Panc1 (cell line): Measurements from ENCODE around the gene AGAP1. TPM values are rescaled to one million over a fixed set of nuclear protein-coding genes. Genes with fewer than 3 reads are reported as not detected.

ENCODE experiments used
- ATAC-seq: fragments of 200-7000 bp; cut with Tn5 transposase; 2 replicates; pipeline ENCODE4 v1.9.1; 2020; ENCODE audit warnings: mild to moderate bottlenecking, moderate library complexity
- BruUV-seq: library from RNA; stranded (reverse); fragments of 400-500 nt; replicated peaks from 2 replicates; lab custom pipeline; 2021; lab: Mats Ljungman, UMichigan
- CTCF ChIA-PET: fragments of 300-600 bp; sonication (Branson Sonifier 250); formaldehyde crosslinking; loops from one replicate; lab custom pipeline; 2022; ENCODE audit warnings: antibody characterized with exemption; lab: Charles Lee
- POLR2A ChIA-PET: fragments of 300-600 bp; sonication (Branson Sonifier 250); formaldehyde crosslinking; loops from one replicate; lab custom pipeline; 2022; ENCODE audit warnings: antibody characterized with exemption; lab: Charles Lee
- DNase-seq: peaks from one replicate; pipeline ENCODE4 v3.0.0-alpha.2; 2010; ENCODE audit warnings: low read depth, low spot score
- H3K27ac ChIP-seq: 2 replicates; pipeline ENCODE4 v1.5.1; 2011; ENCODE audit warnings: mild to moderate bottlenecking, low read length, inconsistent platforms
- H3K27me3 ChIP-seq: fragments of 200-500 bp; sonication (Bioruptor generic); 2 replicates; pipeline ENCODE4 v1.6.0; 2014; ENCODE audit warnings: low read length, inconsistent platforms; ENCODE audit not compliant: control insufficient read depth, insufficient read depth
- H3K36me3 ChIP-seq: fragments of 200-500 bp; sonication (Bioruptor generic); 2 replicates; pipeline ENCODE4 v1.5.1; 2014; ENCODE audit warnings: inconsistent platforms, mild to moderate bottlenecking, low read length, moderate library complexity; ENCODE audit not compliant: control insufficient read depth, insufficient read depth
- H3K4me1 ChIP-seq: 2 replicates; pipeline ENCODE4 v1.5.1; 2011; ENCODE audit warnings: inconsistent platforms, mild to moderate bottlenecking, low read length, moderate library complexity; ENCODE audit not compliant: control insufficient read depth, insufficient read depth
- H3K4me3 ChIP-seq, 2 experiments: 2 replicates each; pipeline ENCODE4 v1.5.1; 2011 to 2012; ENCODE audit warnings: low read depth in 2 of 2, low read length in 2 of 2, mild to moderate bottlenecking in 2 of 2, inconsistent platforms in 1 of 2, moderate library complexity in 1 of 2
- H3K9me3 ChIP-seq: fragments of 200-500 bp; sonication (Bioruptor generic); 2 replicates; pipeline ENCODE4 v1.5.1; 2014; ENCODE audit warnings: low read depth, mild to moderate bottlenecking, inconsistent platforms, low read length, moderate library complexity; ENCODE audit not compliant: control insufficient read depth, insufficient read depth
- CTCF ChIP-seq: fragments of 450-650 bp; IDR thresholded peaks from 2 replicates; pipeline ENCODE4 v1.5.1; 2017; ENCODE audit warnings: mild to moderate bottlenecking
- POLR2AphosphoS5 ChIP-seq: IDR thresholded peaks from 2 replicates; pipeline ENCODE4 v1.6.1; 2012; ENCODE audit warnings: mild to moderate bottlenecking, low read depth, low read length, moderate library complexity
- REST ChIP-seq, 2 experiments: IDR thresholded peaks; 2 replicates each; pipeline ENCODE4 v1.6.1; 2011 to 2012; ENCODE audit warnings: low read depth in 2 of 2, control low read depth in 1 of 2, low read length in 1 of 2, mild to moderate bottlenecking in 1 of 2, moderate library complexity in 1 of 2; ENCODE audit not compliant: insufficient read depth in 1 of 2
- SIN3A ChIP-seq: IDR thresholded peaks from 2 replicates; pipeline ENCODE4 v1.6.1; 2012; ENCODE audit warnings: low read depth, mild to moderate bottlenecking, low read length, moderate library complexity, borderline replicate concordance; ENCODE audit not compliant: insufficient read depth
- TCF7L2 ChIP-seq: IDR thresholded peaks from 2 replicates; pipeline ENCODE4 v1.6.1; 2011; ENCODE audit warnings: mild to moderate bottlenecking, low read depth, low read length, inconsistent platforms
- in situ Hi-C: cut with HindIII; loops from 2 replicates; pipeline ENCODE4 v1.10.0; 2016; ENCODE audit warnings: low sequenced_read_pairs, low pct_unique_long_range_greater_than_20kb
- intact Hi-C: fragments of 100-400 bp; cut with micrococcal nuclease; formaldehyde crosslinking; loops from one replicate; pipeline ENCODE4 v1.10.0; 2022; ENCODE audit not compliant: unreplicated experiment
- total RNA-seq: library from RNA; stranded (reverse); gene quantifications from one replicate; pipeline ENCODE4 v1.2.1, GENCODE V29; 2021; ENCODE audit not compliant: unreplicated experiment

AGAP1 gene
- total RNA-seq, 1 experiment from 2014 or later: 38.9 TPM

- CTCF ChIA-PET: no interaction called here
- Histone ChIP-seq H3K27ac (no peak overlapping the region), H3K27me3 (no peaks in the 10 kb centered on the region), H3K36me3 (no peaks in the 10 kb centered on the region), H3K4me1 (no peaks in the 10 kb centered on the region), H3K9me3 (no peaks in the 10 kb centered on the region), H3K4me3 (no peak overlapping the region)
- in situ Hi-C loops (no loop called here), intact Hi-C loops (no loop called here)
- DNase-seq (no peak), ATAC-seq (no peak)
- POLR2A ChIA-PET: no interaction called here
- no TSS peak for BruUV-seq
- no peak for TF ChIP-seq SIN3A
- no peak for TF ChIP-seq REST (IDR thresholded peaks at IDR 0.05; ENCODE audit: insufficient read depth in 1 of 2, low read depth in 2 of 2, low read length in 1 of 2)
- no peak for TF ChIP-seq TCF7L2
- no peak for TF ChIP-seq CTCF
- no peak for TF ChIP-seq POLR2AphosphoS5
Observed at GRCh38 chr2:235848946-235849345, 355.1 kb downstream of the AGAP1 start.

- TF ChIP-seq SIN3A (no peak), REST (IDR thresholded peaks at IDR 0.05; ENCODE audit: insufficient read depth in 1 of 2, low read depth in 2 of 2, low read length in 1 of 2) (no peak), TCF7L2 (no peak), CTCF (no peak), POLR2AphosphoS5 (no peak)
- Histone ChIP-seq H3K27me3 (no peaks in the 10 kb centered on the region), H3K36me3 (no peaks in the 10 kb centered on the region), H3K4me1 (no peaks in the 10 kb centered on the region), H3K9me3 (no peaks in the 10 kb centered on the region), H3K4me3 (no peak overlapping the region), H3K27ac (no peak overlapping the region)
- POLR2A ChIA-PET: no interaction called here
- no peak for DNase-seq
- intact Hi-C loops: no loop called here
- ATAC-seq: no peak
- in situ Hi-C loops: no loop called here
- CTCF ChIA-PET: no interaction called here
- no TSS peak for BruUV-seq
Observed at GRCh38 chr2:235849489-235849888, 355.6 kb downstream of the AGAP1 start.
